NCI-H1930 (cell line): ENCODE results near the gene RAB3IP.
"Not testable (repeated sequence)": the region's sequence is repeated elsewhere in the genome, so short reads cannot be mapped to it uniquely, and the experiment has no call there.

Experiments
- DNase-seq, 2 experiments: peaks; one replicate each; lab custom pipeline; 2025; lab: John Stamatoyannopoulos, UW

Gene RAB3IP

DNA sequence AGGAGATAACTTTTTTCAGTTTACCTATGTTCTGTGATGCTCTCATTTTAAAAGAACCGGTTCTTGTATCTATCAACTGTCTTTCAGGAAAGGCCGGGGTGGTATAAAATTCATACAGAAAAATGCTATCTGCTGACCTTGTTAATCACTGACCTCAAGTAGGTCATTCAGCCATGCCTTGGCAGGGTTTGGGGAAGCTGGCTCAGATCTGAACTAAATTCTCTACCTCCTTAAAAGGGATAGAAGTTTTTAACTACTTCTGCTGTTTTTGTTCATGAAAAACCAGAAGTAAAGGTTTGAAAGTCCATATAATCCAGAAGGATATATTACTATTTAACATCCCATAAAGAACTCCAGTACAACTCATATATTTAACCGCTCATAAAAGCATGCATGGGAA lies 96.4 kb downstream of the RAB3IP start:
- DNase-seq: no peak

DNA sequence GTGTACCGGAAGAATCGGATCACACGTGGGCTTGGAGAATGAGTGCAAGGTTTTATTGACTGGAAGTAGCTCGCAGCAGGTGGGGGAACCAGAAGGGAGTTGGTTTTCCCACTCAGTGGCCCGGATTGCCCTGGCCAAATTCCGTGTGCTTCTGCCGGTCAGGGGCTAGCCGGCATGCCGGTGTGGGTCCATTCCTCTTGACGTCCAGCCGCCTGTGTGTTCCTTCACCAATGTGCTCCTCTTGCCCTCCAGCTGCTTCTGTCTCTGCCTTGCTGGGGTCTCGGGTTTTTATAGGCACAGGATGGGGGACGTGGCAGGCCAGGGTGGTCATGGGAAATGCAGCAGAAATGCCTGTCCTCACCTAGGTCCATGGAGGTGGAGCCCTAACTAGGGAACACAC lies 97.4 kb downstream of the RAB3IP start:
- no peak for DNase-seq

DNA sequence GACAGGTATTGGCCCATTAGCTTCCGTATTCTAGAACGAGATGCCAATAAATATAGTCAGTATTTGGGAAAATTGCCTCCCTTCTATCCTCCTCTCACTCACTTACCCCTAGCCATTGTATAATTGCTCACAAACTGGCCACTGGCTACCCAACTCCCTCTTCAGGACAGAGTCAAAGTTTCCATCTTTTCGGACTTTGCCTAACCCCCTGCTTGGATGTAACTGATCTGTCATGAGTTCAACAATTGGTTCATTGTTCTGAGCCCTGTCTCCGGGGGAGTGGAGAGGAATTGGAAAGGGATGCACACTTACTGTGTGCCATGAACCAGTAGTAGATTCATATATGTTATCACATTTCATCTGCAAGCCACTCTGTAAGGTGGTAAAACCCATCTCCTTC lies 98.5 kb downstream of the RAB3IP start:
- no peak for DNase-seq

DNA sequence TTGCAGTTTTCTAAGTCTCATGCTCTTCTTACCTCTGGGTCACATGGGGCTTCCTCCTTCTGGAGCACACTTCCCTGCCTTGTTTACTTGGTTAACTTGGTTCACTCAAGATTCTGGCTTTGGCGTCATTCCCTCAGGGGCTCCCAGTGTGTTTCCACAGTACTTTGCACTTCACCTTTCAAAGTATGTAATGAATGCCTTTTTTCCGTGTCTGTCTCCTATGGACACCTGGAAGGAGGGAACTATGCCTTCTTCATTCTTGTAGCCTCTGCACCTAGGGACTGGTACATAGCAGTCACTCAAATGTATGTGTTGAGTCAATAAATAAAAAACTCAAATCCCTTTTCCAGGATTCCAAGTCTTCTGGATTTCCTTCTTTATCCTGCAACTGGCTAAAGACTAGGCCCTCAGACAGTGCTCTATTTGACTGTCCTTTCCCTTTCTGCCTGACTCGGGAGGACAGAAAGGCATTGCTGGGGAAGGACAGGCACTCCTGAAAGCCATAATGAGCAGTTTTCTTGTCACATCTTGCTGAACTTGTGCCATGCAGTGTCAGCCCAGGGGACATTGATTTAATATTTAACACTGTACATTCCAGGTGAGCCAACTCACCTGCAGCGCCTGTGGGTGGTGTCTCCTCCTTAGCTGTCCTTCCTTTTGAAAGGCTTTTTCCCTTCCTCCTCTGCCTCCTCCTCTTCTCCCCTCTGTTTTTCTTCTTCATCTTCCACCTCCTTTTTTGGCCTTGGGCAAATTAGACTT lies 99.2 kb downstream of the RAB3IP start:
- no peak for DNase-seq

DNA sequence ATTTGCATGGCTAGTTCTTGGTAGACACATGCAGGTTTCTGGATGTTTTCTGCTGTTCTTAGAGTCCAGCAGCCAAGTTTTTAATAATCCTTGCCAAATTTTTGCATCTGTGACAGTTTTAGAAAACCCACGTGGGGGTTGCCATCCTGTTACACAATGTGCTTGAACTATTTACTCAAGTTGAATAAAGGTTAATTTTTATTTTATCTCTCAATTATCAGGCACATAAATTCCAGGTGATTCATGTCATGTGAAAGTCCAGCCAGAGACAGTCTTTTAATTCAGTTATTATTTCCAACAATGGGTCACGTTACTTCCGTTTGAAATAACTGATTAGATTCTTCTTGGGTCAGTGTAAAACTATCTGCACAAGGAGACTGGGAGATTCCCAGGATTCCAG lies 102.1 kb downstream of the RAB3IP start:
- DNase-seq: no peak

DNA sequence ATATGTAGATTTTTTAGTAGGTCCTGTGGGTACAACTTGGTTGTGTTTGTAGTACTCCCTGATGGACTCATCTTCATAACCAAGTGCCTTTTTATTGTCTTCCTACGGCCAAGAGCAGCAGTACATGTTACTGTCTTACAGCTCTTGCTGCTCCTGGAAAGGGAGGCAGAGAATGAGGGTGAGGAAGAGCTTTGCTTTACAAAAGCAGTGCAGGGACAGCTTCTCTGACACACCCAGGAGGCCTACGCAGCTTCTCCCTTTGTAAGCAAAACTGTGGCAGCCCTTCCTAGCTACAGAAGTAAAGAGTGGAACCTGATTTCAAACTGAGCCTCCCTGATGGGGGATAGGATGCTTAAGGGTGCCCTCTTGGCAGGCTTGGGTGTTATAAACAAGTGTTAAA lies 104.9 kb downstream of the RAB3IP start:
- DNase-seq: no peak

DNA sequence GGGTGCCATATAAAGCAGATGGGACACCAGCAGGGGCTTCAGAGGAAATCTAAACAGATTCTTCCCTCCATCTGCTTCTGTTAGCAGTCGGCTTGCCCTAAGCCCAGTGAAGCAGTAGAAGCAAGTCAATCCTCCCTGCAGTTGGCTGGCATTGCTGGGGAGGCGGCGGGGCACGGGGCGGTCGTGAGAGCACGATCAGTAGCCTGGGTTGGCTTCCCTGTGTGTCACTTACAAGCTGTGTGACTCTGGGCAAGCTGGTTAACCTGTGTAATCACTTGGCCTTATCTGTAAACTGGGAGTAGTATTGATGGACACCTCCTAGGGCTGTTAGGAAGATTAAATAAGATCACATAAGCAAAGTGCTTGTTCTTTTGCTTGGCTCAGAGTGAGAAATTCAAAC lies 105.8 kb downstream of the RAB3IP start:
- no peak for DNase-seq

DNA sequence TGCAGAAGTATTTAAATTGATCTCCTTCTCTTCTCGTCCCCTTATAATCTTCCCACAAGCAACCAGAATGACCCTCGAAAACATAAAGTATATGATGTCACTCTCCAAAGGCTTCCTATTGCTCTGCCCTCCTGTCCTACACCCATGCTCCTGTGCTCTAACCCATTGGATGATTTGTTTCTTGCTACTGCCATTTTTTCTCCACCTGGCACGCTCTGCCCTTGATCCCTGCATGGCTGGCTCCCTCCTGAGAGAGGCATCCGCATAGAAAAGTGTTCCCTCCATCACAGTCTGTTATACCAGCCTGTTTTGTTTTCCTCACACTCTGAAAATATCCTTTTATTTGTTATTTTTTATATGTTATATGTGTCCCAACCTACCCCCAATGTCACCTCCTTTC lies 106.2 kb downstream of the RAB3IP start:
- DNase-seq: no peak

DNA sequence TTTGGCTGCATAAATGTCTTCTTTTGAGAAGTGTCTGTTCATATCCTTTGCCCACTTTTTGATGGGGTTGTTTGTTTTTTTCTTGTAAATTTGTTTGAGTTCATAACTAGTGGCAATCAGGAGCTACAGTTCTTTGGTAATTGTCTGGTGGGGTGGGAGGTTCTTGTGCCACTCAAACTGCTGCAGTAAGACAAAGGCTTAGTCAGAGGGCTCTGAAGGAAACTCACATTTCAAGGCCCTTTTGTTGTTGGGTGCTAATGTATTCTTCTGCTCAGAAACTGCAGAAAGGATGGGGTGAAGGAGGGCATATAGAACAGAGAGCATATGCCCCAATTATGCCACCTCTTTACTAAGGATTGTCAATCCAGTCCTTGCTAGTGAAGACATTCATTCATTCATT lies 108.3 kb downstream of the RAB3IP start:
- no peak for DNase-seq

DNA sequence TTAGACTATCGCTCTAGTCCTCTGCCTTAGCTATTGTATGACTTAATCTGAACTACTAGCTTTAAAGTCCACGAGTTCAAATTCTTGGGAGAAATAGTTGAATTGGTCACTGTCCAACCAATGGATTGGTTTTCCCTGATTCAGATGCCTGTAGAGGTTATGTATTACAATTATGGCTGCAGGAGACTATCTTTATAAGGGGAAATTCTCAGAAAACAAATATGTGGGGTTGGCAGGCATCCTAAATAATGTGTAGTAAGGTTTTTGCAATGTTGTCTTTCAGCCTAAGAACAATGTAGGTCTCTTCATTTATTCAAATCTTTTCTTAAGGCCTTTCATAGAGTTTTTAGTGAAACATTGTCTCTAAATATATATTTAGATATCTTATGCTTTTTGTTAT lies 113.3 kb downstream of the RAB3IP start:
- no peak for DNase-seq

DNA sequence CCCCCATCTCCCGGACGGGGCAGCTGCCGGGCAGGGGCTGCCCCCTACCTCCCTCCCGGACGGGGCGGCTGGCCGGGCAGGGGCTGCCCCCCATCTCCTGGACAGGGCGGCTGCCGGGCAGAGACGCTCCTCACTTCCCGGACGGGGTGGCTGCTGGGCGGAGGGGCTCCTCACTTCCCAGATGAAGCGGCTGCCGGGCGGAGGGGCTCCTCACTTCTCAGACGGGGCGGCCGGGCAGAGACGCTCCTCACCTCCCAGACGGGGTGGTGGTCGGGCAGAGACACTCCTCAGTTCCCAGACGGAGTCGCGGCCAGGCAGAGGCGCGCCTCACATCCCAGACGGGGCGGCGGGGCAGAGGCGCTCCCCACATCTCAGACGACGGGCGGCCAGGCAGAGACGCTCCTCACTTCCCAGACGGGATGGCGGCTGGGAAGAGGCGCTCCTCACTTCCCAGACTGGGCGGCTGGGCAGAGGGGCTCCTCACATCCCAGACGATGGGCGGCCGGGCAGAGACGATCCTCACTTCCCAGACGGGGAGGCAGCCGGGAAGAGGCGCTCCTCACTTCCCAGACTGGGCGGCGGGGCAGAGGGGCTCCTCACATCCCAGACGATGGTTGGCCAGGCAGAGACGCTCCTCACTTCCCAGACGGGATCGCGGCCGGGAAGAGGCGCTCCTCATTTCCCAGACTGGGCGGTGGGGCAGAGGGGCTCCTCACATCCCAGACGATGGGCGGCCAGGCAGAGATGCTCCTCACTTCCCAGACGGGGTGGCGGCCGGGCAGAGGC lies 114.7 kb downstream of the RAB3IP start:
- not testable (repeated sequence) for DNase-seq

DNA sequence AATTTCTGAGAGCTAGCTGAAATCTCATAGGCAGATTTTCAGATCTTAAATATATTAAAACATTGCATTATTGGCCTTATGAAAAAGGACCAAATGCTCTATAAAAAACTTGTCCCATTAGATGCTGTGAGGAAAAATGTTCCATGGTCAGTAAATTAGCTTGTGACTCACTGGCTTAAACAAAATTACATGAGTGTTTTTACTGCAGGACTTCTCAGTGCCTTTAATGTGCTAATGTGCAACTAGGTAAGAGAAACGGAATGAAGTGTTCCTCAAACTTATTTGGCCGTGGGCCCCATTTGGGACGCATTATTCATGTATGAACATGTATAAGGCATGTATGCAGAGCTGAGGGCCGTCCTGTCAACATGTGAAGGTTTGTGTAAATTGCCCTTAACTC lies 128.0 kb downstream of the RAB3IP start:
- no peak for DNase-seq

DNA sequence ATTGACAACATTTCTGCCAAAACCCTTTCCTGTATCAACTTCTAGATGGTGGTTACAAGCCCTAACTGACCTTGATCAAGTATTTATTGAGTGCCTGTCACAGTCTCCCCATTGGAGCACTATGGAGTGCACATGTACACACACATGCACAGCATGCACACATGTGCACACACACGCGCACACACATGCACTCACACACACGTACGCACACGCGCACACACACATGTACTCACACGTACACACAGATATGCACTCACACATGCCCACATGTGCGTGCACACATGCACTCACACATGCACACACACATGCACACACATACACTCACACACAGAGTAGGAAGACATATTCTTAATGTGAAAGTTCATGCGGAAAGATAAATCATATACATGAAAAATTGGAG lies 130.0 kb downstream of the RAB3IP start:
- DNase-seq: no peak

DNA sequence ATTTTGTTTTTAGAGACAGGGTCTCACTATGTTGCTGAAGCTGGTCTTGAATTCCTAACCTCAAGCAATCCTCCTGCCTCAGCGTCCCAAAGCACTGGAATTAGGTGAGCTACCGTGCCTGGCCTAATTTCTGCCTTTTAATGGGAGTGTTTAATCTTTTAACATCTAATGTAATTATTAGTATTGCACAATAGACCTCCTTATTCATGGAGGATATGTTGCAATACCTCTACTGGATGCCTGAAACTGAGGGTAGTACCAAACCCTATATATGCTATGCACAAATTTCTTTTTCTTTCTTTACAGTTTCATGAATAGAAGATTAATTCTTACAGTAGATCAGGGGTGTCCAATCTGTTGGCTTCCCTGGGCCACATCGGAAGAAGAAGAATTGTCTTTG lies 134.1 kb downstream of the RAB3IP start:
- DNase-seq: no peak
